ENCODE measurements around the gene SH3BP4. TPM values are rescaled to one million over a fixed set of nuclear protein-coding genes. Genes with fewer than 3 reads are reported as not detected.

SH3BP4 gene
- total RNA-seq, 4 donors from 2014 or later = 16.5 to 32.8 (median 26.4) TPM

DNA sequence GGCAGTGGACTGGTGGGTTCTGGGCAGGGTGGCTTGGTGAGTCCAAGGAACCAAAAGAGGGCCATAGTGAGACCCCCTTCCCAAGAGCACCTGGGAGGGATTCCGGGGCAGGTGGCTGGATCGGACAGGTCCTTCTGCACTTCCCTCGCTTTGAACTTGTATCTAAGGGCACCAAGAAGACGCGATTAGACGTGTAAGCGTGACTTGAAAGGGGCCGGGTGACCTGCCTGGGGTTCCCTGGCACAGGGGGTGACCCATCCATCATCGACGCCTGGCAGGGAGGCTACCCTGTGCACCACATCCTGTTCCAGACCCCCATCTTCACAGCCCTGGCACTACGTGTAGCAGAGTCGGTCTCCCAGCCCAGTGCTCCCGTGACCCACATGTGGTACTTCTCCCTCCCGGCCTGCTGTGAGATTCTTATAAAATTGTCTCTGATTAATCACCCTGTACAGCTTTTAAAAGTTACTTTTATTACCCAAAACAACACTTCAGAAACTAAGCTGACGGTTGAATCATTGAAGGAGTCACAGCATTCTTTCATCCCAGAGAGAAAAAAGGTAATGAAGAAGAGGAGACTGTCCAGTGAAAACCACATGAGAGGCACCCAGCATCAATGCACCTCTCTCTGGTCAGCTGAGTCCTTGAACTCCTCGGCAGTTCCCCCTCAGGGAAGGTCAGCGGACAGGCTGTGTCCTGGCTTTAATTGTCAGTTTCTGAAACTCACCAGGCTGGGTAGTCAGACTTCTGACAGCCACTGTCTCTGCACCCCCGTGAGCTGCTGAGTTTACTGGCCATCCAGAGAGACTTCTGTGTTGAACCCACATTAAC lies 13.0 kb downstream of the SH3BP4 start:
- H3K27ac ChIP-seq = no peak overlapping the region
- H3K4me1 ChIP-seq = peaks cover 0 to 14% (median 0%) of the 10 kb centered on the region in 4 donors
- no peak for TF ChIP-seq POLR2A (IDR thresholded peaks at IDR 0.05)
- TF ChIP-seq CTCF (IDR thresholded peaks at IDR 0.05) = no peak

GRCh38 chr2:234966340-234966739 lies 14.5 kb downstream of the SH3BP4 start:
- DNase-seq = no peak
- TF ChIP-seq POLR2A (IDR thresholded peaks at IDR 0.05) = no peak
- Histone ChIP-seq H3K36me3 (no peaks in the 10 kb centered on the region), H3K27ac (no peak overlapping the region), H3K4me1 (peaks cover 0 to 14% (median 0%) of the 10 kb centered on the region in 4 donors), H3K27me3 (no peaks in the 10 kb centered on the region), H3K9me3 (no peaks in the 10 kb centered on the region), H3K4me3 (no peak overlapping the region)

More for the DNA sequence above, 13.0 kb downstream of the SH3BP4 start:
- Histone ChIP-seq H3K4me3 (no peak overlapping the region), H3K9me3 (no peaks in the 10 kb centered on the region), H3K36me3 (no peaks in the 10 kb centered on the region), H3K27me3 (no peaks in the 10 kb centered on the region)
- no peak for DNase-seq

- DNase-seq = no peak
- H3K9me3 ChIP-seq = no peaks in the 10 kb centered on the region
- H3K36me3 ChIP-seq = no peaks in the 10 kb centered on the region
- TF ChIP-seq CTCF (IDR thresholded peaks at IDR 0.05) = no peak
- no peak for TF ChIP-seq POLR2A (IDR thresholded peaks at IDR 0.05)
- no peak overlapping the region for H3K4me3 ChIP-seq
- peaks cover 0 to 14% (median 0%) of the 10 kb centered on the region in 4 donors for H3K4me1 ChIP-seq
- H3K27ac ChIP-seq = no peak overlapping the region
- no peaks in the 10 kb centered on the region for H3K27me3 ChIP-seq
These were observed 15.5 kb downstream of the SH3BP4 start for GRCh38 chr2:234967201-234967869.

DNA sequence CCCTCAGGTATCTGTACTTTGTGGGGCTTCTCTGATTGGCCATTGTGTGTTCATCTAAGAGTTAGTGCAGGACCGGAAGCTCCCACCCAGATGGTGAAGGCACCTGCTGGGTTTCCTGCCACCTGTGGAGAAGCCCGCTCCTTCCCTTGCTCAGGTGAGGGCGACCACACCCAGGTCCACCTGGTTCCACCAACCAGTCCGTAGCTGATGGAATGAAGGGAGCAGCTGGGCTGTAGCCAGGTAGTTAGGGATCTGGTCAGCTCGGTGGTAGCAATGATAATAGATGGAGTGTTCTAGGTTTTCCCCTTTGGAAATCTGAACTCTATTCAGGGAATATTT lies 16.0 kb downstream of the SH3BP4 start:
- Histone ChIP-seq H3K4me3 (no peak overlapping the region), H3K36me3 (no peaks in the 10 kb centered on the region), H3K27me3 (no peaks in the 10 kb centered on the region), H3K9me3 (no peaks in the 10 kb centered on the region), H3K4me1 (peaks cover 0 to 14% (median 0%) of the 10 kb centered on the region in 4 donors), H3K27ac (no peak overlapping the region)
- TF ChIP-seq POLR2A (IDR thresholded peaks at IDR 0.05) (no peak), CTCF (IDR thresholded peaks at IDR 0.05) (no peak)
- DNase-seq = no peak

DNA sequence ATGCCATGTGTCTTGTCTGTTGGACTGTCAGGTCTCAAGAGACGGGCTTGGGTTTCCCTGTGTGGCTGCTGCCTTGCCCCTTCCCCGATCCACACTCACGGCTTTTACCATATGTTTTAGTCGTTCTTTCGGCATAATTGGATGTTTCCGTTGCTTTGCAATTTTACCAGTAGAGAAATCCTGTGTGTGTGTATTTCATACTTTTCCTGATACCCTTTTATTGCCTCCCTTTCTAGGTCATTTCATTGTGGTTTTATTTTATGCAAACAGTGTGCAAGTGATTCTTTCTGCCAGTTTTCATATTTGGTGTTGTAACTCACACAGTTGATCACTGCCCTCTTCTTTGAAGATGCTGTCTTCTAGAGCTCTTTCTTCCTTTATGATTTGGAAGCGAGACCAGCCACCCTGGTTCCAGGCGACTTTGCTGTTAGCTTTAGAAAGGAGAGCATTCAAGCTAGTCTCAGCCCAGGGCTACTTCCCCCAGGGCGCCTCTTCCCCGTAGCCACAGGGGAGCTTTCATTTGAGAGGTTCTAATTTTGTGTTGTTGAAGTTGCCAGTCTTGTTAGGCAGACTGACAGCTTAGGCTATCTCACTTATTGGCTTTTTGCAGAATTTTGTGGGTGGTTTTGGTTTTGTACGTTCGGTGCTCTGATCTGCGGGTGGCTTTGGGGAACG lies 17.0 kb downstream of the SH3BP4 start:
- peaks cover 0 to 14% (median 0%) of the 10 kb centered on the region in 4 donors for H3K4me1 ChIP-seq
- no peak for TF ChIP-seq CTCF (IDR thresholded peaks at IDR 0.05)
- TF ChIP-seq POLR2A (IDR thresholded peaks at IDR 0.05) = no peak
- H3K27me3 ChIP-seq = no peaks in the 10 kb centered on the region
- DNase-seq = no peak
- no peak overlapping the region for H3K27ac ChIP-seq
- H3K36me3 ChIP-seq = no peaks in the 10 kb centered on the region
- no peaks in the 10 kb centered on the region for H3K9me3 ChIP-seq
- H3K4me3 ChIP-seq = no peak overlapping the region

All from Peyer's patch (tissue), 4 donors.